Naive B cell (primary cell): ENCODE measurements around the gene MLLT1. TPM values are rescaled to one million over a fixed set of nuclear protein-coding genes. Genes with fewer than 3 reads are reported as not detected.
A peak's percentile ranks its signal among the peaks of the same experiment; 100 is the strongest.

Experiments used
- ATAC-seq, 2 donors: fragments of 150-1000 bp; cut with Tn5 transposase; 2 replicates each; pipeline ENCODE4 v1.10.0; 2021; ENCODE audit warnings: low read depth in 2 of 2, mild to moderate bottlenecking in 2 of 2, moderate library complexity in 2 of 2
- DNase-seq: peaks from one replicate; pipeline ENCODE4 v3.0.0; 2022
- H3K27ac Mint-ChIP-seq, 6 donors: one replicate each; pipeline ENCODE4 v1.8.0; 2020 to 2022; ENCODE audit warnings: mild to moderate bottlenecking in 6 of 6, mixed read lengths in 6 of 6, moderate library complexity in 5 of 6, inconsistent platforms in 2 of 6
- H3K27me3 Mint-ChIP-seq, 3 donors: one replicate each; pipeline ENCODE4 v1.8.0; 2021 to 2022; ENCODE audit warnings: mixed read lengths in 3 of 3, mild to moderate bottlenecking in 1 of 3
- H3K36me3 Mint-ChIP-seq, 2 donors: one replicate each; pipeline ENCODE4 v1.8.0; 2020 to 2022; ENCODE audit warnings: mixed read lengths in 2 of 2, inconsistent platforms in 1 of 2, mild to moderate bottlenecking in 1 of 2
- H3K4me1 Mint-ChIP-seq, 3 donors: one replicate each; pipeline ENCODE4 v1.8.0; 2020 to 2022; ENCODE audit warnings: mixed read lengths in 3 of 3, inconsistent platforms in 1 of 3, mild to moderate bottlenecking in 1 of 3, moderate library complexity in 1 of 3
- H3K4me3 Mint-ChIP-seq, 8 donors: one replicate each; pipeline ENCODE4 v1.8.0; 2020 to 2022; ENCODE audit warnings: mild to moderate bottlenecking in 8 of 8, mixed read lengths in 8 of 8, moderate library complexity in 8 of 8, inconsistent platforms in 2 of 8
- H3K9me3 Mint-ChIP-seq, 7 donors: one replicate each; pipeline ENCODE4 v1.8.0; 2020 to 2022; ENCODE audit warnings: mixed read lengths in 7 of 7, mild to moderate bottlenecking in 5 of 7, inconsistent platforms in 2 of 7, moderate library complexity in 1 of 7
- polyA plus RNA-seq, 6 donors: library from polyadenylated mRNA; unstranded; fragments of 300-500 nt; fragmentation: Illumina TruSeq; gene quantifications; one replicate each; pipeline ENCODE4 v1.2.3, GENCODE V29; 2021; ENCODE audit warnings: low read depth in 6 of 6

MLLT1 gene
- polyA plus RNA-seq, 6 donors from 2014 or later, result 0.43 to 1.7 (median 1.3) TPM

GRCh38 chr19:6209233-6209632 is 70.5 kb downstream of the MLLT1 start:
- H3K4me1 Mint-ChIP-seq, result peaks cover 0 to 5% (median 3%) of the 10 kb centered on the region in 3 donors
- peak overlapping the region in 1 of 6 donors; percentile 96 for H3K27ac Mint-ChIP-seq
- H3K9me3 Mint-ChIP-seq, result no peaks in the 10 kb centered on the region
- H3K27me3 Mint-ChIP-seq, result peaks cover 0 to 6% (median 0%) of the 10 kb centered on the region in 3 donors
- no peak for ATAC-seq
- no peak overlapping the region for H3K4me3 Mint-ChIP-seq
- DNase-seq, result no peak
- peaks cover 0 to 8% of the 10 kb centered on the region in 2 donors for H3K36me3 Mint-ChIP-seq

DNA sequence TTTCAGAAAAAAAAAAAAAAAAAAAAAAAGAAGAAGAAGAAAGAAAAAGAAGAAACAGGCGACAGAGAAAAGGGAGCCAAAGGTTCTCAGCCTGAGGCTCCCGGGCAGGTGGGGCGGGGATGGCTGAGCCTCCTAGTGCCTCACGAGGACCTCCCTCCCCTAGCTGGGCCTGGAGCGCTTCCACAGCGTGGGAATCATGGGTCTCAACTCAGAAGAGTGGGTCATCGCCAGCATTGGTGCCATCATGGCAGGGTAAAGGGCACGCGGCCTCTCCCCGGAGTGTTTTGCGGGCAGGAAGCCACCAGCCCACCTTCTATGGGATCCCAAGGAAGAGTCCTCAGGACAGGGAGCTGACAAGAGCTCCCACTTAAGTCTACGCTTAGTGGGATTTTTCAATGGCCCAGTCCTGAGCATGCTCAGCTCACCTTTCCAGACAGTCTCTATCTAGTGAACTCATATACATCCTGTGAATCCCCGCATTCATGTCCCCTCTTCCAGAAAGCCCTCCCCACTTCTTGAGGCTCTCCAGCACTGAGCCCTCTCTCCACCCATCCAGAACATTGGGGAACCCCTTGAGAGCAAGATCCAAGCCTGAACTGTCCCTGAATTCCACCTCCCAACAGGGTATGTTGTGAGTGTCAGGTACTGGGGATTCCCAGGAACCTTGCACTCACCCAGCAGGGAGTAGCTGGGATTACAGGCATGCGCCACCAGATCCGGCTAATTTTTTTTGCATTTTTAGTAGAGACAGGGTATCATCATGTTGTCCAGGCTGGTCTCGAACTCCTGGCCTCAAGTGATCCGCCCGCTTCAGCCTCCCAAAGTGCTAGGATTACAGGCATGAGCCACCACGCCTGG is 74.7 kb downstream of the MLLT1 start:
- H3K27ac Mint-ChIP-seq, result peak overlapping the region in 1 of 6 donors; percentile 76
- H3K36me3 Mint-ChIP-seq, result no peaks in the 10 kb centered on the region
- H3K4me1 Mint-ChIP-seq, result peaks cover 0 to 15% (median 13%) of the 10 kb centered on the region in 3 donors
- H3K27me3 Mint-ChIP-seq, result peaks cover 0 to 14% (median 0%) of the 10 kb centered on the region in 3 donors
- no peak overlapping the region for H3K4me3 Mint-ChIP-seq
- no peaks in the 10 kb centered on the region for H3K9me3 Mint-ChIP-seq
- no peak for DNase-seq
- ATAC-seq, result no peak

- no peaks in the 10 kb centered on the region for H3K36me3 Mint-ChIP-seq
- DNase-seq, result no peak
- H3K4me3 Mint-ChIP-seq, result no peak overlapping the region
- H3K4me1 Mint-ChIP-seq, result peaks cover 2 to 17% (median 15%) of the 10 kb centered on the region in 3 donors
- H3K9me3 Mint-ChIP-seq, result peaks cover 0 to under 1% (median 0%) of the 10 kb centered on the region in 7 donors
- peaks cover 0 to 14% (median 0%) of the 10 kb centered on the region in 3 donors for H3K27me3 Mint-ChIP-seq
- H3K27ac Mint-ChIP-seq, result peak overlapping the region in 1 of 6 donors; percentile 67
- no peak for ATAC-seq
Measured at GRCh38 chr19:6204212-6204611, 75.6 kb downstream of the MLLT1 start.

GRCh38 chr19:6199240-6199994 is 80.4 kb downstream of the MLLT1 start:
- H3K4me3 Mint-ChIP-seq, result peak overlapping the region; percentile 92 to 99 (median 96)
- peaks cover 13 to 31% (median 20%) of the 10 kb centered on the region in 3 donors for H3K4me1 Mint-ChIP-seq
- DNase-seq, result peak; percentile 99
- peaks cover 0 to 8% (median 0%) of the 10 kb centered on the region in 3 donors for H3K27me3 Mint-ChIP-seq
- ATAC-seq, result peak; percentile 87 to 90
- peak overlapping the region; percentile 87 to 95 (median 92) for H3K27ac Mint-ChIP-seq
- peaks cover 0 to 2% (median 0%) of the 10 kb centered on the region in 7 donors for H3K9me3 Mint-ChIP-seq
- H3K36me3 Mint-ChIP-seq, result no peaks in the 10 kb centered on the region

DNA sequence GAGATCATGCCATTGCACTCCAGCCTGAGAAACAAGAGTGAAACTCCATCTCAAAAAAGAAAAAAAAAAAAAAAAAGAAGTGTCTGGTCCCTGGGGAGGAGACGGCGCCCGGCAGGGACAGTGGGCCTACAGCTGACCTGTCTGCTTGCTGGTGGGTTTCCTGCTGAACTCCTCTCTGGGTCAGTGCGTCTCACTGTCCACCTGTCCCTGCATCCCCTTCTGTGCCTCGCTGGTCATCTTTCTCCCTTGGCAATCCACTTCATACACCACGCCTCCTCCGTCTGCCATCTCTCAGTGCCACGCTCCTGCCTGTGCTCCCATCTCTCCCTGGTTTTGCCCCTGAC is 80.9 kb downstream of the MLLT1 start:
- Mint-ChIP-seq H3K27ac (peak overlapping the region; percentile 38 to 95 (median 92)), H3K4me1 (peaks cover 13 to 30% (median 20%) of the 10 kb centered on the region in 3 donors), H3K9me3 (peaks cover 0 to 2% (median 0%) of the 10 kb centered on the region in 7 donors), H3K36me3 (no peaks in the 10 kb centered on the region), H3K27me3 (peaks cover 0 to 8% (median 0%) of the 10 kb centered on the region in 3 donors), H3K4me3 (peak overlapping the region; percentile 92 to 99 (median 96))
- ATAC-seq (no peak), DNase-seq (no peak)

DNA sequence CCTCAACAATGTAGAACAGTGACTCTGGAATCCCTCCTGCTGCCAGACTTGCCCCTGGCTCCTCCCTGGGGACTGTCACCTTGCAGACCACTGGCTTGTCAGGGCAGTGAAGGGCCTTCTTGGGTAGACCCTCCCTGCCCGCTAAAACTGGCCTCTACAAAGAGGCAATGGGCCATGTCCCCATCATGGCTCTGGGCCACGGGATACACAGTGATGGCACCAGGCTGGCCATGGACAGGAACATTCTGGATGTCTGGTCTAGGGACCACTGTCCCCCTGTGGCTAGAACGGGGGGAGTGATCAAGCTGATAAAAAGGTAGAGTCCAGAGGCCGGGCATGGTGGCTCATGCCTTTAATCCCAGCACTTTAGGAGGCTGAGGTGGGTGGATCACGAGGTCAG is 83.4 kb downstream of the MLLT1 start:
- Mint-ChIP-seq H3K36me3 (peaks cover 4 to 10% of the 10 kb centered on the region in 2 donors), H3K27me3 (peaks cover 0 to 3% (median 0%) of the 10 kb centered on the region in 3 donors), H3K4me3 (peak overlapping the region in 1 of 8 donors; percentile 36), H3K27ac (peak overlapping the region in 1 of 6 donors; percentile 91), H3K9me3 (peaks cover 0 to 3% (median 0%) of the 10 kb centered on the region in 7 donors), H3K4me1 (peaks cover 11 to 19% (median 13%) of the 10 kb centered on the region in 3 donors)
- DNase-seq (no peak), ATAC-seq (no peak)

DNA sequence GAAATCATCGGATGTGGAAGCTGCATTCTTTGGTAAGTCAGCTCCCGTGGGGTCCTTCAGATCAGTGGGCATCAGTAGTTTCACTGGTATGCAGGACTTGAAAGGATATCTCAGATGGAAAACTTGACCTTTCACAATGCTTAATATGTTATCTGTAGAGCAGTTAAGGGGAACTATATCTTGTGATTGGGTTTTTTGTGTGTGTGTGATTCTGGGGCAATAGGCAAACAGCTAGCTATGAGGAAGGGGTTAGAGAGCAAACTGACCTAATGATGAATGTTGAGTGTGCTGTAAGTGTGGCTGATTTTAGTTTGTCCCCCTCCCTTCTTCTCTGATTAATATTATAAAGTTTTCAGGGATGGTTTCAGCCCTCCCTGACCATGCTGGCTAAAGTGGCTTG is 91.0 kb downstream of the MLLT1 start:
- ATAC-seq, result no peak
- peaks cover 9 to 16% of the 10 kb centered on the region in 2 donors for H3K36me3 Mint-ChIP-seq
- peaks cover 0 to 22% (median 11%) of the 10 kb centered on the region in 7 donors for H3K9me3 Mint-ChIP-seq
- H3K27me3 Mint-ChIP-seq, result peaks cover 0 to 17% (median 12%) of the 10 kb centered on the region in 3 donors
- no peak overlapping the region for H3K27ac Mint-ChIP-seq
- no peak for DNase-seq
- H3K4me1 Mint-ChIP-seq, result no peaks in the 10 kb centered on the region
- no peak overlapping the region for H3K4me3 Mint-ChIP-seq

- Mint-ChIP-seq H3K4me3 (no peak overlapping the region), H3K36me3 (peaks cover 9% of the 10 kb centered on the region in 2 donors), H3K4me1 (no peaks in the 10 kb centered on the region), H3K27ac (no peak overlapping the region), H3K9me3 (peaks cover 0 to 26% (median 12%) of the 10 kb centered on the region in 7 donors), H3K27me3 (peaks cover 11 to 28% (median 24%) of the 10 kb centered on the region in 3 donors)
- DNase-seq, result no peak
- ATAC-seq, result no peak
Measured at GRCh38 chr19:6187374-6187773, 92.4 kb downstream of the MLLT1 start.

DNA sequence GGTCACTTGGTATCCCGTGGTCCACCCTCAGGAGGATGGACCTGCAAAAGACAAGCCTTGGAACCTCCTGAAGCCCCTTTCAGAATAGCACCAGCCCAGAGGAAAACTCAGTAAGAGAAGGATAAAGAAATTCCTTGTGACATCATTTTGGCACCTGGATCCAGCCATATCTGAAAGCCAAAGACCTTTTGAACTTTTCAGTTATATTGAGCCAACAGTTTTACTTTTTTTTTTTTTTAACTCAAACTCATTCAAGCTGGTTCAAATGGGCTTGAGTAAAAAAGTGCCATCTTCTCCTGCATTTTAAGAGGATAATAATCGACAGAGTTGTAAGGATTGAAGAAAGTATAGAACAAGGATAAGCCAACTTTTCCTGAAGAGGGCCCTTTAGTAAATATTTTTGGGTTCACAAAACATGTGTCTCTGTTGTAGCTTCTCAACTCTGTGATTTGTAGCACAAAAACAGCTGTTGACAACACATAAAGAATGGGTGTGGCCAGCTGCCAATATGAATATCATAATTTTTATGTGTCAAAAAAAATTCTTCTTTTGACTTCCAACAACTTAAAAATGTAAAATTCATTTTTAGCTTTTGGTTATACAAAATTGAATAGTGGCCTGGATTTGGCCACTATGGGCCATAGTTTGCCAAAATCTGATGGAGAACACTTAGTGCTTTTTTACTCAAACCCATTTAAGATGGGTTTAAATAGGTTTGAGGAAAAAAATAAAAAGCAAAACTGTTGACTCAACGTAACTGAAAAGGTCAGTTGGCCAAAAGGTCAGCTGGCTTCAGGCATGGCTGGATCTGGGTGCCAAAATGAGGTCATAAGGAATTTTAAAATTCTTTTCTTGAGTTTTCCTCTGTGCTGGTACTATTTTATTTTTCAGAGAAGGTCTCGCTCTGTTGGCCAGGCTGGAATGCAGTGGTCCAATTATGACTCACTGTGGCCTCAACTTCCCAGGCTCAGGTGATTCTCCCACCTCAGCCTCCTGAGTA is 93.6 kb downstream of the MLLT1 start:
- ATAC-seq (no peak), DNase-seq (no peak)
- Mint-ChIP-seq H3K36me3 (peaks cover 3% of the 10 kb centered on the region in 2 donors), H3K9me3 (peaks cover 0 to 26% (median 11%) of the 10 kb centered on the region in 7 donors), H3K27me3 (peaks cover 13 to 29% (median 27%) of the 10 kb centered on the region in 3 donors), H3K4me3 (no peak overlapping the region), H3K27ac (no peak overlapping the region), H3K4me1 (no peaks in the 10 kb centered on the region)

DNA sequence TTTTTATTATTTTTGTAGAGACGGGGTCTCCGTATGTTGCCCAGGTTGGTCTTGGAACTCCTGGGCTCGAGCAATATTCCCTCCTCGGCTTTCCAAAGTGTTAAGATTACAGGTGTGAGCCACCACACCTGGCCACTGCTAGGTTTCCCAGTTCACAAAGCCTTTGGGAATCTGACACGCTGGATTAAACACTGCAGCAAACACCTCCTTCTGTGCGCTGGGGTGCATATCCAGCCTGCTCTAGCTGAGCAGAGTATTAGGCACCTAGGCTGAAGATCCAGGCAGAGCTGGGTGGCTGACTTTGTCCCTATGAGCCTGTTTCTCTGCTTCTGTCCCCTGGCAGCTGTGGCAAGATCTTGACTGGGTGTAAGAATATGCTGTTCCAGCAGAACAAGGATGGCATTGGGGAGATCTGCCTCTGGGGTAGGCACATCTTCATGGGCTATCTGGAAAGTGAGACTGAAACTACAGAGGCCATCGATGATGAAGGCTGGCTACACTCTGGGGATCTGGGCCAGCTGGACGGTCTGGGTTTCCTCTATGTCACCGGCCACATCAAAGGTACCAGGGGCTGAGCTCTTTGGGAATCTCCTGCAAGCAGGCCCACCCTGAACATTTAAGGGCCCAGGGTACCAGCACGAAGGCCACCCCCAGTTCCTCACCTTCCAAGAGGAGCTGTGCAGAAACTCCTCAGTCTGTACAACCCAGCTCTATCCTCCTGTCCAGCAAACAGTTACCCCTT is 94.5 kb downstream of the MLLT1 start:
- Mint-ChIP-seq H3K27ac (no peak overlapping the region), H3K9me3 (peaks cover 0 to 26% (median 9%) of the 10 kb centered on the region in 7 donors), H3K4me3 (no peak overlapping the region), H3K4me1 (no peaks in the 10 kb centered on the region), H3K36me3 (no peaks in the 10 kb centered on the region), H3K27me3 (peaks cover 17 to 37% (median 29%) of the 10 kb centered on the region in 3 donors)
- no peak for ATAC-seq
- no peak for DNase-seq

DNA sequence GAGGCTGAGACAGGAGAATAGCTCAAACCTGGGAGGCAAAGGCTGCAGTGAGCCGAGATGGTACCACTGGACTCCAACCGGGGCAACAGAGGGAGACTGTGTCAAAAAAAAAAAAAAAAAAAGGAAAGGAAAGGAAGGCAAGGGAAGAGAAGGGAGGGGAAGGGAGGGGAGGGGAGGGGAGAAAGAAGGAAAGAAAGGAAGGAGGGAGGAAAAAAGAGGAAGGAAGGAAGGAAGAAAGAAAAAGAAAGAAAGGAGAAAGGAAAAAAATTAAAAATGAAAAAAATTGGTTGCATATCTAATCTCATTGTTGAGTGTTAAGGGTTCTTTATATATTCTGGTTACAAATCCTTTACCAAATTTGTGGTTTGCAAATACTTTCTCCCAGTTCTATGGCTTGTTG is 98.7 kb downstream of the MLLT1 start:
- DNase-seq (no peak), ATAC-seq (no peak)
- Mint-ChIP-seq H3K27ac (no peak overlapping the region), H3K36me3 (no peaks in the 10 kb centered on the region), H3K27me3 (peaks cover 31 to 51% (median 40%) of the 10 kb centered on the region in 3 donors), H3K4me1 (no peaks in the 10 kb centered on the region), H3K9me3 (peaks cover 0 to 11% (median 2%) of the 10 kb centered on the region in 7 donors), H3K4me3 (no peak overlapping the region)

DNA sequence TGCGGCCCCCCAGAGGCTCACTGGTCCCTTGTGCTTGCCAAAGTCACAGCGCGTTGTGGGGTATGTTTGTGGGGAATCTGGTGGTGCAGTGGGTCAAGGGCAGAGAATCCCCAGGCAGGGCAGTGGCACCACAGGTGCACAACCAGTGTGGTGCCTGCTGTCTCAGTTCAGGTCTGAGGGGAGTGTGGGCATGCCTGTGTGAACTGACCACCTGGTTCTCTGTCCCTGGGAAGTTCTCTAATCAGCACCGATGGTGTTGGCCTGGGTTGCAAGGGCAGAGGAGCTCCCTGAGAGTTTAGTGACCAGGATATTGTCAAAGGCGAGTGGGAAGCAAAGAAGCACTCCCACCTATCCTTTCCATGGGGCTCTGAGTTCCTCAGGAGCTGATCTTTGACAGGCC is 106.6 kb downstream of the MLLT1 start:
- H3K9me3 Mint-ChIP-seq, result peaks cover 0 to 35% (median 8%) of the 10 kb centered on the region in 7 donors
- peaks cover 27 to 73% (median 42%) of the 10 kb centered on the region in 3 donors for H3K27me3 Mint-ChIP-seq
- no peak overlapping the region for H3K27ac Mint-ChIP-seq
- DNase-seq, result no peak
- no peaks in the 10 kb centered on the region for H3K4me1 Mint-ChIP-seq
- peaks cover 0 to 11% of the 10 kb centered on the region in 2 donors for H3K36me3 Mint-ChIP-seq
- no peak overlapping the region for H3K4me3 Mint-ChIP-seq
- no peak for ATAC-seq
